Thoracic aorta (tissue), 2 donors: ENCODE data around the gene SPIRE1. TPM values are rescaled to one million over a fixed set of nuclear protein-coding genes. Genes with fewer than 3 reads are reported as not detected.

ENCODE experiments used
- ATAC-seq: fragments of 150-250 bp; one replicate; pipeline ENCODE4 v1.8.0; 2017; ENCODE audit warnings: low read depth; ENCODE audit not compliant: insufficient number of reproducible peaks, low FRiP score
- DNase-seq: peaks from one replicate; pipeline ENCODE4 v3.0.0-alpha.2; 2020; ENCODE audit warnings: low spot score
- H3K27ac ChIP-seq, 2 donors: fragments of 200-600 bp; sonication (generic); 1 replicate in 1 of 2; 2 replicates in 1 of 2; pipeline ENCODE4 v1.5.1; 2016; ENCODE audit warnings: mild to moderate bottlenecking in 2 of 2, moderate library complexity in 2 of 2
- H3K27me3 ChIP-seq: fragments of 200-600 bp; sonication (generic); replicated peaks from 2 replicates; pipeline ENCODE4 v1.6.0; 2016; ENCODE audit warnings: mild to moderate bottlenecking; ENCODE audit not compliant: insufficient read depth
- H3K36me3 ChIP-seq: fragments of 200-600 bp; sonication (generic); one replicate; pipeline ENCODE4 v1.5.1; 2016
- H3K4me1 ChIP-seq, 2 donors: fragments of 200-600 bp; sonication (generic); 1 replicate in 1 of 2; 2 replicates in 1 of 2; pipeline versions ENCODE4 v1.5.1 to v1.6.0; 2016; ENCODE audit warnings: low read depth in 2 of 2, mild to moderate bottlenecking in 1 of 2; ENCODE audit not compliant: control insufficient read depth in 1 of 2
- H3K4me3 ChIP-seq: fragments of 200-600 bp; sonication (generic); 2 replicates; pipeline ENCODE4 v1.5.1; 2016; ENCODE audit warnings: mild to moderate bottlenecking
- H3K9me3 ChIP-seq: fragments of 200-600 bp; sonication (generic); 2 replicates; pipeline ENCODE4 v1.5.1; 2016
- CTCF ChIP-seq: fragments of 200-600 bp; sonication (generic); IDR thresholded peaks from one replicate; pipeline ENCODE4 v1.5.1; 2019; ENCODE audit warnings: antibody characterized with exemption
- total RNA-seq, 2 donors: library from RNA; depleted of rRNA; stranded (reverse); fragments of >200 nt; gene quantifications; one replicate each; pipeline versions ENCODE4 v1.1.0 to v1.2.3, GENCODE V29; 2016

SPIRE1 gene
- total RNA-seq, 2 donors from 2014 or later = 26.8 to 39.6 TPM

DNA sequence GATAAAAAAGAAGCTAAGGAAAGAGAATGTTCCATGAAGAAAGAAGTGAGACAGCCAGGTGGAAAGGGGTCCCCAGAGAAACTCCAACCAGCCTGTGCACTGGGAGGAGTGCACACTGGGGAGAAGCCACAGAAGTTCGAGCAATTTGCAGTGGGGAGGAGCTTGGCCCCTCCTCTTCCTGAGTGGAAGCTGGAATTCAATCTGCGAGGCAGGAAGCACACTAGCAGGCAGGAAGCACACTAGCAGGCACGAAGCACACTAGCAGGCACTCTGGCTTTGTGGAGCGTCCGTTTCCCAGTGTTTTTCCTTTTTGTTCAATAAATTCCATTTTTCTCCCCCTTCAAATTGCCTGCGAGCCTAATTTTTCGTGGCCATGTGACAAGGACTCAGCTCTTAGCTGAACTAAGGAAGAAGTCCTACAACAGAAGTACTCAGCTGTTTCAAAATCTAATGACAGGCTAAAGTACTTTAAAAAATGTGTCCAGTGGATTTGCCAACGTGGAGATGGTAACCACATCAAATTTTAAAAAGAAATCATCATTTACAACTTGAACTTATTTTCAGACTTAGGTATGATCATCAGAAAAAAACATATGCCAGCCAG, 21.4 kb upstream of the SPIRE1 start:
- TF ChIP-seq CTCF = no peak
- Histone ChIP-seq H3K4me3 (peak overlapping the region; percentile 69), H3K36me3 (peaks cover 8% of the 10 kb centered on the region), H3K4me1 (peaks cover 0 to 9% of the 10 kb centered on the region in 2 donors), H3K27me3 (no peaks in the 10 kb centered on the region), H3K27ac (peak overlapping the region; percentile 66 to 87), H3K9me3 (no peaks in the 10 kb centered on the region)
- DNase-seq (no peak), ATAC-seq (peak; percentile 57)

GRCh38 chr18:12668041-12668440, 10.1 kb upstream of the SPIRE1 start:
- no peaks in the 10 kb centered on the region for H3K4me1 ChIP-seq
- DNase-seq (no peak), ATAC-seq (no peak)
- H3K36me3 ChIP-seq = peaks cover 3% of the 10 kb centered on the region
- no peak overlapping the region for H3K27ac ChIP-seq
- no peaks in the 10 kb centered on the region for H3K27me3 ChIP-seq
- H3K4me3 ChIP-seq = no peak overlapping the region
- no peaks in the 10 kb centered on the region for H3K9me3 ChIP-seq
- no peak for TF ChIP-seq CTCF

GRCh38 chr18:12659904-12660605, 2.1 kb upstream of the SPIRE1 start:
- Histone ChIP-seq H3K36me3 (peaks cover 2% of the 10 kb centered on the region), H3K27ac (no peak overlapping the region), H3K27me3 (no peaks in the 10 kb centered on the region), H3K4me3 (no peak overlapping the region), H3K9me3 (no peaks in the 10 kb centered on the region), H3K4me1 (peaks cover 11 to 15% of the 10 kb centered on the region in 2 donors)
- DNase-seq (no peak), ATAC-seq (no peak)
- TF ChIP-seq CTCF = peak; percentile 87

DNA sequence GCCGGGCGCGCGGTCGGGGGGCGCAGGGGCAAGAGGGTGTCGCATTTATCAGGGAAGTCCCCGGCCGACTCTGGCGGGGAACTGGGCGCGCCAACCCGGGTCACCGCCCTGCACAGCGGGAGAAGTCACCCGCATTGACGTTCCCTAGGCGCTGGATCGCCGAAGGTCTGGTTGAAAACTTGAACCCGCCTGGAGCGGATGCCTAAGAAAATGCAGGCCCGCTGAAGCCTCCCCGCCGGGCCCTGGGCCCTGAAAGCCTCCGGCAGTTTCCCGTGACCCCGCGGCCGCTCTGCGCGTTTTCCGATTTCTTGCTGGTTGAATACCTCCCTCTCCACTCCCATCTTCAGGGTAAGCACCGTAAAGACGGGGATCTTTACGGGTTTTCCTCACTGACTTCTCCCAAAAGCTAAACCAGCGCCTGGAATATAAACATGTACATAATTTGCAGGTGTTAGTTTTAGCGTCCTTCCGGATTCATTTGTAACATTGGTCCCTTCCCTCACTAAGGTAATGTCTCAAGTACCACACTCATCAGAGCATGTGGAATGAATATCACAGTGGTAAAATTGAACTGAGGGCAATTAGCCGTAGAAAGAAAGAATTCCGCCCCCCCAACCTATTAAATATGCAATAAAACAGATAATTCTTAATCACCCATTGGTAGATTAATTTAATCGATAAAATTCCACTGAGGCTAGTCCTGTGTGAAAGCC, 675 bp upstream of the SPIRE1 start:
- TF ChIP-seq CTCF = no peak
- Histone ChIP-seq H3K4me1 (peaks cover 14 to 19% of the 10 kb centered on the region in 2 donors), H3K27ac (peak overlapping the region; percentile 87 to 99), H3K27me3 (no peaks in the 10 kb centered on the region), H3K9me3 (no peaks in the 10 kb centered on the region), H3K36me3 (no peaks in the 10 kb centered on the region), H3K4me3 (peak overlapping the region; percentile 97)
- ATAC-seq (no peak), DNase-seq (no peak)
